ENCODE results near the gene RNF182. TPM values are rescaled to one million over a fixed set of nuclear protein-coding genes. Genes with fewer than 3 reads are reported as not detected.

Gene RNF182
- total RNA-seq, 2 donors from 2014 or later = 0.33 to 1.6 TPM

DNA sequence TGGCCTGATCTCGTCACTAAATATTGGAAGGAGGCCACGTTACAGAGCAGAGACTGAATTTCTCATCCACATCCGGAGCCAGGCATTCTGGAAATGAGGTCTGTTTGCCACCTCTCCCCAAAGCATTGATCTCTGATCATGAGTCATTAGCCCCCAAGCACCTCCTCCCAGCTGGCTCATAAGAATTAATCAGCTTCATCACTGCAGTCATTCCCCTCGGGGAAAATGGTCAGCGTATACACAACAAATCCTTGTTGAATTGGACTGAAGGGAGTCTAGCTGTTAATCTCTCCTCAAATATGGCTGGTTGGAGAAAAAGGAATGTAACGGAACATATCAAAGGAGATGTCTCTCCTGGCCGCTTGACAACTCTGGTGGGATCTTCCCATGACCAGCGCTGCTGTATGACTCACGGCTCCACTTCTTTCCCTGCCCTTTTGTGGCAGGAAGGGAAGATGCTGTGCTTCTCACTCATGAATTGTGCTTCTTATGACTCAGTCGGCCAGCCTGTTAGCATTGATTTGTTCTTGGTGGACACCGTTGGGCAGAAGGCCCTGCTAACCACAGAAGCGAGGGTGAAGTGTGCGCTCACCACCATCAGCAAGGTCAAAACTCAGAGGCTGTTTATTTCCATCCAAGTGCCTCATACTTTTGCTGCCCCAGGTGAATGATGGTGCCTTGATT is 76.7 kb downstream of the RNF182 start:
- Histone ChIP-seq H3K4me1 (no peaks in the 10 kb centered on the region), H3K9me3 (no peaks in the 10 kb centered on the region), H3K36me3 (replicated peaks in 1 of 2; ENCODE audit: insufficient read depth in 1 of 2, low read depth in 2 of 2) (no peaks in the 10 kb centered on the region), H3K27me3 (no peaks in the 10 kb centered on the region), H3K4me3 (no peak overlapping the region), H3K27ac (no peak overlapping the region)
- 64 to 66% methylated on average over 13 of the region's 13 CpGs for WGBS, 2 donors
- DNase-seq (peak in 1 of 4 donors; percentile 6), ATAC-seq (no peak)
- TF ChIP-seq POLR2A (IDR thresholded peaks at IDR 0.05) (no peak), CTCF (IDR thresholded peaks at IDR 0.05) (no peak)
- intact Hi-C loops (cut with DNase I) = no loop called here

DNA sequence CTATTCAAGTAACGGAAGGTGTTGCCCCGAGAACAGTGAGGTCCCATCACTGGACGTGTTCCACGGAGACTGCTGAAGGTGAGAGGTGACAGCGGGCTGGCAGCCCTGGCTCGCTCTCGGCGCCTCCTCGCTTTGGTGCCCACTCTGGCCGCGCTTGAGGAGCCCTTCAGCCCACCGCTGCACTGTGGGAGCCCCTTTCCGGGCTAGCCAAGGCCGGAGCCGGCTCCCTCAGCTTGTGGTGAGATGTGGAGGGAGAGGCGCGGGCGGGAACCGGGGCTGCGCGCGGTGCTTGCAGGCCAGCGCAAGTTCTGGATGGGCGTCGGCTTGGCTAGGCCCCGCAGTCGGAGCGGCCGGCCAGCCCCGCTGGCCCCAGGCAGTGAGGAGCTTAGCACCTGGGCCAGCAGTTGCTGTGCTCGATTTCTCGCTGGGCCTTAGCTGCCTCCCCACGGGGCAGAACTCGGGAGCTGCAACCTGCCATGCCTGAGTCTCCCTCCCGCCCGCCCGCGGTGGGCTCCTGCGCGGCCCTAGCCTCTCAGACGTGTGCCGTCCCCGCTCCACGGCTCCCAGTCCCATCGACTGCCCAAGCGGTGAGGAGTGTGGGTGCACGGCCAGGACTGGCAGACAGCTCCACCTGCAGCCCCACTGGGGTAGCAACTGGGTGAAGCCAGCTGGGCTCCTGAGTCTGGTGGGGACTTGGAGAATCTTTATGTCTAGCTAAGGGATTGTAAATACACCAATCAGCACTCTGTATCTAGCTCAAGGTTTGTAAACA is 77.6 kb downstream of the RNF182 start:
- H3K36me3 ChIP-seq (replicated peaks in 1 of 2; ENCODE audit: insufficient read depth in 1 of 2, low read depth in 2 of 2) = no peaks in the 10 kb centered on the region
- H3K27ac ChIP-seq = no peak overlapping the region
- H3K4me1 ChIP-seq = no peaks in the 10 kb centered on the region
- H3K9me3 ChIP-seq = no peaks in the 10 kb centered on the region
- TF ChIP-seq POLR2A (IDR thresholded peaks at IDR 0.05) (no peak), CTCF (IDR thresholded peaks at IDR 0.05) (no peak)
- ATAC-seq (no peak), DNase-seq (no peak)
- no peak overlapping the region for H3K4me3 ChIP-seq
- intact Hi-C loops (cut with DNase I) = no loop called here
- no peaks in the 10 kb centered on the region for H3K27me3 ChIP-seq
- WGBS, 2 donors = 86 to 90% methylated on average over 10 to 41 of the region's 47 CpGs

DNA sequence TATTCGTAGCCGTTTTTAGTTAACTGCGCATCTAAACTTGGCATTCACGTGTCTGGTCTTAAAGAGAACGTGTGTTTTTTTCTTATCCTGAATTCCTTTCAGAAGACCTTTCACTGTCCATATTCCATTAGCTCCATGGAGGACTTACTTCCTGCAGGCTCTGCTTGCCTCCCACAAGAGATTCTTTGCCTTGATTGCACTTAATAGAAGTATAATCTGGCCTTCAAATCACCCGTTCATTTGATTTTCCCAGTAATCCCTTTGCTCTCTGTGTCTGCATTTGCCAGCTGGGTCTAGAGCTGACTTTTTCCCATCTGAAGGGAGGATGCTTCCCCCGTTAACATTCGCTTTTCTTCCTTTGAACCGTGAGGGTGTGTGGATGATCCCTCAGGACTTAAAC is 79.5 kb downstream of the RNF182 start:
- no peaks in the 10 kb centered on the region for H3K9me3 ChIP-seq
- TF ChIP-seq POLR2A (IDR thresholded peaks at IDR 0.05) = no peak
- ATAC-seq (no peak), DNase-seq (no peak)
- H3K27me3 ChIP-seq = no peaks in the 10 kb centered on the region
- H3K4me1 ChIP-seq = no peaks in the 10 kb centered on the region
- H3K27ac ChIP-seq = no peak overlapping the region
- WGBS, 2 donors = 64 to 68% methylated on average over 9 of the region's 9 CpGs
- H3K4me3 ChIP-seq = no peak overlapping the region
- intact Hi-C loops (cut with DNase I) = no loop called here
- H3K36me3 ChIP-seq (replicated peaks in 1 of 2; ENCODE audit: insufficient read depth in 1 of 2, low read depth in 2 of 2) = no peaks in the 10 kb centered on the region

- Histone ChIP-seq H3K9me3 (no peaks in the 10 kb centered on the region), H3K4me1 (no peaks in the 10 kb centered on the region), H3K27ac (no peak overlapping the region), H3K4me3 (no peak overlapping the region), H3K27me3 (no peaks in the 10 kb centered on the region), H3K36me3 (replicated peaks in 1 of 2; ENCODE audit: insufficient read depth in 1 of 2, low read depth in 2 of 2) (no peaks in the 10 kb centered on the region)
- ATAC-seq (no peak), DNase-seq (no peak)
- WGBS, 2 donors = 58 to 64% methylated on average over 5 of the region's 5 CpGs
- intact Hi-C loops (cut with DNase I) = no loop called here
- no peak for TF ChIP-seq POLR2A (IDR thresholded peaks at IDR 0.05)
- no peak for TF ChIP-seq CTCF (IDR thresholded peaks at IDR 0.05)
These were observed 84.1 kb downstream of the RNF182 start for GRCh38 chr6:14008809-14009208.

DNA sequence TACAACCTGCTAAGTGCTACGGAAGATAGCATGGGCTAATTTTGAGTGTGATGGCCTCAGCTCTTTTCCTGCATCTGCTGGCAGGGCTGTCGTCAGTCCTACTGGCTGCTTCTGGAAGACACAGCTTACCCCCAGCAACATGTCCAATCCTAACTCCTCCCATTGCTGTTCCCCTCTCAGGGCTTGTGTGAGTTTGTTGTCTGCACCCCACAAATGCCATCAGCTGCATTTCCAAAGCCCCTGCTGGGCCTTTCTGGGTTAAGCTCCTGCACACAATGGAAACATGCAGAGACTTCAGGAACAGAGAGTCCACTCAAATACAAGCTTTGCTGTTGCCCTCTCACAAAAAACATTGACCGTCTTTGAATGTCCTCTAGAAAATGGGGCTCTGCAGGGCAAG is 84.7 kb downstream of the RNF182 start:
- ATAC-seq = no peak
- WGBS, 2 donors = 65 to 74% methylated on average over 3 of the region's 3 CpGs
- no peak overlapping the region for H3K4me3 ChIP-seq
- no peak overlapping the region for H3K27ac ChIP-seq
- intact Hi-C loops (cut with DNase I) = no loop called here
- H3K36me3 ChIP-seq (replicated peaks in 1 of 2; ENCODE audit: insufficient read depth in 1 of 2, low read depth in 2 of 2) = no peaks in the 10 kb centered on the region
- no peak for DNase-seq
- no peaks in the 10 kb centered on the region for H3K4me1 ChIP-seq
- no peaks in the 10 kb centered on the region for H3K27me3 ChIP-seq
- H3K9me3 ChIP-seq = no peaks in the 10 kb centered on the region
- no peak for TF ChIP-seq POLR2A (IDR thresholded peaks at IDR 0.05)
- no peak for TF ChIP-seq CTCF (IDR thresholded peaks at IDR 0.05)

Data from body of pancreas (tissue), 4 donors.